ENCODE measurements around the gene BCL11A.

DNA sequence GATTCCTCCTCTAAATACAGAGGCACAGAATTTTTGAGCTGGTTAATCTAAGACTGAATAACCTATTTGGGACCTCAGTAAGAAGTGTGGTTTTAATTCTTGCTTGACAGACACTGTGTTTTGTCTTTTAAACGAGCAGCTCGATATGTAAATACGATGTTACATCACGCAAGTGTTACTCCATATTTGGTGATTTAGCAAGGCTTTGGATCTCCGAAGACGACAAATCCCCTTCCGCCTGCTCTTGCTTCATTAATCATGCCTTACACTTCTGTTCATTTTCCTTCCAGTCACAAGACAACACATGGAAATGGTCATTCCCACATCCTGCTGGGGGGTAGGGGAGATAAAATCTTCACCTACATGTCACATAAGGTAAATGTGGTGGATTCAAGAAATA lies 9.4 kb downstream of the BCL11A start:
- TF ChIP-seq, protein P1, sequence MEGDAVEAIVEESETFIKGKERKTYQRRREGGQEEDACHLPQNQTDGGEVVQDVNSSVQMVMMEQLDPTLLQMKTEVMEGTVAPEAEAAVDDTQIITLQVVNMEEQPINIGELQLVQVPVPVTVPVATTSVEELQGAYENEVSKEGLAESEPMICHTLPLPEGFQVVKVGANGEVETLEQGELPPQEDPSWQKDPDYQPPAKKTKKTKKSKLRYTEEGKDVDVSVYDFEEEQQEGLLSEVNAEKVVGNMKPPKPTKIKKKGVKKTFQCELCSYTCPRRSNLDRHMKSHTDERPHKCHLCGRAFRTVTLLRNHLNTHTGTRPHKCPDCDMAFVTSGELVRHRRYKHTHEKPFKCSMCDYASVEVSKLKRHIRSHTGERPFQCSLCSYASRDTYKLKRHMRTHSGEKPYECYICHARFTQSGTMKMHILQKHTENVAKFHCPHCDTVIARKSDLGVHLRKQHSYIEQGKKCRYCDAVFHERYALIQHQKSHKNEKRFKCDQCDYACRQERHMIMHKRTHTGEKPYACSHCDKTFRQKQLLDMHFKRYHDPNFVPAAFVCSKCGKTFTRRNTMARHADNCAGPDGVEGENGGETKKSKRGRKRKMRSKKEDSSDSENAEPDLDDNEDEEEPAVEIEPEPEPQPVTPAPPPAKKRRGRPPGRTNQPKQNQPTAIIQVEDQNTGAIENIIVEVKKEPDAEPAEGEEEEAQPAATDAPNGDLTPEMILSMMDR (IDR thresholded peaks at IDR 0.05; ENCODE audit: insufficient read depth, low read length, poor library complexity, severe bottlenecking), result no peak
- no peak for TF ChIP-seq EZH2phosphoT487 (conservative IDR thresholded peaks at IDR 0.05; ENCODE audit: low read length)

Measured in SU-DHL-6 (cell line).